ENCODE results near the gene PPP1R26.
A peak's percentile ranks its signal among the peaks of the same experiment; 100 is the strongest.
"Not testable (repeated sequence)": the region's sequence is repeated elsewhere in the genome, so short reads cannot be mapped to it uniquely, and the experiment has no call there.

PPP1R26 gene

GRCh38 chr9:135479469-135480052 lies at the start of gene PPP1R26:
Gene PPP1R26, plus strand, starts transcription at chr9:135479782. Its CDS starts 4,729 bp downstream, at chr9:135484511.
- no peak for DNase-seq (ENCODE audit: low read depth)
- H3K4me3 ChIP-seq (ENCODE audit: low read depth, low read length): peak within 1 kb of the TSS; percentile 85
- no peak for TF ChIP-seq CTCF (IDR thresholded peaks at IDR 0.05; ENCODE audit: control insufficient read depth, extremely low read depth, insufficient read depth)

- H3K4me3 ChIP-seq (ENCODE audit: low read depth, low read length): no peak overlapping the region
- TF ChIP-seq CTCF (IDR thresholded peaks at IDR 0.05; ENCODE audit: control insufficient read depth, extremely low read depth, insufficient read depth): no peak
- no peak for DNase-seq (ENCODE audit: low read depth)
Observed at GRCh38 chr9:135437259-135437658, 42.3 kb upstream of the PPP1R26 start.

- not testable (repeated sequence) for DNase-seq (ENCODE audit: low read depth); H3K4me3 ChIP-seq (ENCODE audit: low read depth, low read length)
Observed at GRCh38 chr9:135437696-135438095, 41.9 kb upstream of the PPP1R26 start.

- TF ChIP-seq CTCF (IDR thresholded peaks at IDR 0.05; ENCODE audit: control insufficient read depth, extremely low read depth, insufficient read depth): peak; percentile 9; the same call in 1 of the 2 replicates
- peak; percentile 61 for DNase-seq (ENCODE audit: low read depth)
- H3K4me3 ChIP-seq (ENCODE audit: low read depth, low read length): not testable (repeated sequence)
Observed at GRCh38 chr9:135438581-135439232, 40.9 kb upstream of the PPP1R26 start.

- not testable (repeated sequence) for H3K4me3 ChIP-seq (ENCODE audit: low read depth, low read length); DNase-seq (ENCODE audit: low read depth)
Observed at GRCh38 chr9:135439514-135439913, 40.1 kb upstream of the PPP1R26 start.

- no peak for TF ChIP-seq CTCF (IDR thresholded peaks at IDR 0.05; ENCODE audit: control insufficient read depth, extremely low read depth, insufficient read depth)
- no peak for DNase-seq (ENCODE audit: low read depth)
- H3K4me3 ChIP-seq (ENCODE audit: low read depth, low read length): no peak overlapping the region
Observed at GRCh38 chr9:135439916-135440315, 39.7 kb upstream of the PPP1R26 start.

- 0 out of 2 replicates have a peak, but pooled peaks have one; percentile 5 for TF ChIP-seq CTCF (IDR thresholded peaks at IDR 0.05; ENCODE audit: control insufficient read depth, extremely low read depth, insufficient read depth)
- no peak overlapping the region for H3K4me3 ChIP-seq (ENCODE audit: low read depth, low read length)
- no peak for DNase-seq (ENCODE audit: low read depth)
Observed at GRCh38 chr9:135440620-135441019, 39.0 kb upstream of the PPP1R26 start.

- H3K4me3 ChIP-seq (ENCODE audit: low read depth, low read length); DNase-seq (ENCODE audit: low read depth): not testable (repeated sequence)
Observed at GRCh38 chr9:135441105-135442071, 38.2 kb upstream of the PPP1R26 start.

All from LNCaP clone FGC (cell line).